Bone marrow (tissue), 2 donors: Measurements from ENCODE around the gene HIBCH.

ENCODE experiments used
- DNase-seq, 2 donors: peaks; one replicate each; lab custom pipeline; 2025; lab: John Stamatoyannopoulos, UW

Gene HIBCH

GRCh38 chr2:190156530-190157212 is 163.0 kb downstream of the HIBCH start:
- no peak for DNase-seq
